WTC11 (cell line): Measurements from ENCODE around the gene KRT79. TPM values are rescaled to one million over a fixed set of nuclear protein-coding genes. Genes with fewer than 3 reads are reported as not detected.
"Not testable (repeated sequence)": the region's sequence is repeated elsewhere in the genome, so short reads cannot be mapped to it uniquely, and the experiment has no call there.

ENCODE experiments used
- ATAC-seq: fragments of 200-7000 bp; cut with Tn5 transposase; 2 replicates; pipeline ENCODE4 v1.10.0; 2021; ENCODE audit warnings: mild to moderate bottlenecking, moderate library complexity
- Bru-seq: library from RNA; stranded (reverse); fragments of 400-500 nt; gene quantifications from one replicate; lab custom pipeline; 2021; lab: Mats Ljungman, UMichigan
- CTCF ChIA-PET: fragments of 300-600 bp; sonication (Branson Sonifier 250); formaldehyde crosslinking; loops from one replicate; lab custom pipeline; 2021; ENCODE audit warnings: antibody characterized with exemption; lab: Charles Lee
- POLR2A ChIA-PET: fragments of 350-600 bp; sonication (Branson Sonifier 250); formaldehyde crosslinking; loops from one replicate; lab custom pipeline; 2021; ENCODE audit warnings: antibody characterized with exemption; lab: Charles Lee
- DNase-seq: peaks from one replicate; pipeline ENCODE4 v3.0.0; 2021; ENCODE audit warnings: low spot score
- H3K27ac Mint-ChIP-seq: 2 replicates; pipeline ENCODE4 v1.8.0; 2021; ENCODE audit warnings: mixed read lengths
- H3K27me3 Mint-ChIP-seq: 2 replicates; pipeline ENCODE4 v1.8.0; 2021; ENCODE audit warnings: low read depth, mild to moderate bottlenecking, moderate library complexity, mixed read lengths
- H3K36me3 Mint-ChIP-seq: 2 replicates; pipeline ENCODE4 v1.8.0; 2021; ENCODE audit warnings: mixed read lengths
- H3K4me1 Mint-ChIP-seq: 2 replicates; pipeline ENCODE4 v1.8.0; 2022; ENCODE audit warnings: mixed read lengths
- H3K4me3 Mint-ChIP-seq: 2 replicates; pipeline ENCODE4 v1.8.0; 2021; ENCODE audit warnings: mild to moderate bottlenecking, moderate library complexity, mixed read lengths
- H3K9me3 Mint-ChIP-seq: 2 replicates; pipeline ENCODE4 v1.8.0; 2021; ENCODE audit warnings: mixed read lengths
- ATF6 ChIP-seq: sonication (generic); formaldehyde crosslinking; IDR thresholded peaks from 2 replicates; pipeline ENCODE4 v1.8.1; 2023; ENCODE audit warnings: mild to moderate bottlenecking, missing genetic modification reagents
- CREM ChIP-seq: sonication (generic); formaldehyde crosslinking; IDR thresholded peaks from 2 replicates; pipeline ENCODE4 v1.8.1; 2022; ENCODE audit warnings: mild to moderate bottlenecking, missing genetic modification reagents, moderate library complexity
- E2F1 ChIP-seq: sonication (generic); formaldehyde crosslinking; IDR thresholded peaks from 2 replicates; pipeline ENCODE4 v1.8.0; 2022; ENCODE audit warnings: mild to moderate bottlenecking, missing genetic modification reagents
- ESRRA ChIP-seq: sonication (generic); formaldehyde crosslinking; IDR thresholded peaks from 2 replicates; pipeline ENCODE4 v1.8.1; 2022; ENCODE audit warnings: mild to moderate bottlenecking, missing genetic modification reagents, borderline replicate concordance
- ETV6 ChIP-seq: sonication (generic); formaldehyde crosslinking; IDR thresholded peaks from 2 replicates; pipeline ENCODE4 v1.8.1; 2022; ENCODE audit warnings: mild to moderate bottlenecking, missing genetic modification reagents
- HMGA2 ChIP-seq: fragments of 250-450 bp; sonication (Bioruptor Pico); IDR thresholded peaks from 2 replicates; pipeline ENCODE4 v1.4.0; 2021; ENCODE audit warnings: mild to moderate bottlenecking, moderate library complexity
- HMGXB4 ChIP-seq: sonication (generic); formaldehyde crosslinking; IDR thresholded peaks from 2 replicates; pipeline ENCODE4 v1.8.1; 2023; ENCODE audit warnings: mild to moderate bottlenecking, moderate library complexity, missing genetic modification reagents
- JAZF1 ChIP-seq: fragments of 250-450 bp; sonication (Bioruptor Pico); IDR thresholded peaks from 2 replicates; pipeline ENCODE4 v1.9.0; 2021; ENCODE audit warnings: moderate library complexity, mild to moderate bottlenecking, inconsistent platforms
- MYBL2 ChIP-seq: sonication (generic); formaldehyde crosslinking; IDR thresholded peaks from 2 replicates; pipeline ENCODE4 v1.8.1; 2023; ENCODE audit warnings: mild to moderate bottlenecking, moderate library complexity, missing genetic modification reagents
- NR1H2 ChIP-seq: sonication (generic); formaldehyde crosslinking; IDR thresholded peaks from 2 replicates; pipeline ENCODE4 v1.9.0; 2021; ENCODE audit warnings: mild to moderate bottlenecking, moderate library complexity, missing genetic modification reagents
- NR2C2 ChIP-seq: sonication (generic); formaldehyde crosslinking; IDR thresholded peaks from 2 replicates; pipeline ENCODE4 v1.8.0; 2022; ENCODE audit warnings: mild to moderate bottlenecking, missing genetic modification reagents
- SP1 ChIP-seq: sonication (generic); formaldehyde crosslinking; conservative IDR thresholded peaks from 2 replicates; pipeline ENCODE4 v1.8.1; 2022; ENCODE audit warnings: missing genetic modification reagents
- TEAD1 ChIP-seq: sonication (generic); formaldehyde crosslinking; IDR thresholded peaks from 2 replicates; pipeline ENCODE4 v1.8.0; 2022; ENCODE audit warnings: mild to moderate bottlenecking, missing genetic modification reagents
- ZNF232 ChIP-seq: sonication (generic); formaldehyde crosslinking; IDR thresholded peaks from 2 replicates; pipeline ENCODE4 v1.8.0; 2022; ENCODE audit warnings: mild to moderate bottlenecking, missing genetic modification reagents
- ZNF396 ChIP-seq: fragments of 250-450 bp; sonication (Bioruptor Pico); IDR thresholded peaks from 2 replicates; pipeline ENCODE4 v1.8.0; 2021; ENCODE audit warnings: mild to moderate bottlenecking, moderate library complexity, borderline replicate concordance
- ZNF425 ChIP-seq: fragments of 250-450 bp; sonication (Bioruptor Pico); conservative IDR thresholded peaks from 2 replicates; pipeline ENCODE4 v1.9.0; 2021; ENCODE audit warnings: mild to moderate bottlenecking
- ZNF512 ChIP-seq: sonication (generic); formaldehyde crosslinking; IDR thresholded peaks from 2 replicates; pipeline ENCODE4 v1.8.1; 2022; ENCODE audit warnings: missing genetic modification reagents, borderline replicate concordance
- long read RNA-seq, 3 experiments: library from RNA in 1 of 3; library from capped mRNA in 1 of 3; library from polyadenylated mRNA in 1 of 3; unstranded in 2 of 3; stranded (forward) in 1 of 3; transcript quantifications; one replicate each; pipeline ENCODE4 v2.0.0, GENCODE V29; 2021
- total RNA-seq: library from RNA; stranded (reverse); gene quantifications from 3 replicates; pipeline ENCODE4 v1.2.3, GENCODE V29; 2021

KRT79 gene
- total RNA-seq (not detected in 3 replicates), Bru-seq, nascent RNA (not detected)
- long read RNA-seq, experiment 1, result 0 reads
- long read RNA-seq, experiment 2, result 0 reads
- long read RNA-seq, experiment 3, result 0 reads

- DNase-seq (no peak), ATAC-seq (no peak)
- ChIA-PET POLR2A (no interaction called here), CTCF (interaction anchor here (1.0 kb wide), 1 partner anchor 31 kb away, joined by 4 read pairs; no protein-coding TSS in a partner anchor)
- Mint-ChIP-seq H3K27me3 (peaks cover 2% of the 10 kb centered on the region; the same call in 1 of the 2 replicates), H3K4me3 (no peak within 1 kb of the TSS), H3K36me3 (no peaks in the 10 kb centered on the region), H3K27ac (peak within 1 kb of the TSS; percentile 9; the same call in 1 of the 2 replicates), H3K4me1 (no peaks in the 10 kb centered on the region), H3K9me3 (no peaks in the 10 kb centered on the region)
- TF ChIP-seq ESRRA (no peak), NR1H2 (CRISPR knock-in tag) (no peak), ZNF232 (CRISPR knock-in tag) (no peak), ZNF512 (CRISPR knock-in tag) (no peak), JAZF1 (CRISPR knock-in tag) (no peak), NR2C2 (CRISPR knock-in tag) (no peak), TEAD1 (CRISPR knock-in tag) (no peak), E2F1 (CRISPR knock-in tag) (no peak), ATF6 (no peak)
These were observed at the start of gene KRT79 for GRCh38 chr12:52833922-52834726. KRT79 (minus strand) TSS chr12:52834311; CDS start chr12:52834260, 51 bp downstream.

- not testable (repeated sequence) for DNase-seq, H3K4me3 Mint-ChIP-seq, H3K36me3 Mint-ChIP-seq, H3K9me3 Mint-ChIP-seq, H3K27ac Mint-ChIP-seq, H3K27me3 Mint-ChIP-seq, ATAC-seq
- peaks cover 12% of the 10 kb centered on the region for H3K4me1 Mint-ChIP-seq
- CTCF ChIA-PET, result interaction anchor here (1.0 to 10.1 kb wide), 35 partner anchors 11 to 760 kb away, joined by 3 to 526 read pairs (median 8); partner anchors contain the start of genes KRT78, KRT8 and SPRYD3
- 0 out of 2 replicates have a peak, but pooled peaks have one; percentile 4 for TF ChIP-seq SP1 (CRISPR knock-in tag)
- POLR2A ChIA-PET, result interaction anchor here (0.6 to 1.8 kb wide), 2 partner anchors 24 to 27 kb away, joined by 4 read pairs; partner anchors contain the start of gene KRT8
These were observed 46.4 kb upstream of the KRT79 start for GRCh38 chr12:52880499-52880898.

GRCh38 chr12:52879394-52880351 lies 45.6 kb upstream of the KRT79 start:
- DNase-seq (peak; percentile 86), ATAC-seq (peak; percentile 80)
- Mint-ChIP-seq H3K4me1 (peaks cover 14% of the 10 kb centered on the region), H3K36me3 (no peaks in the 10 kb centered on the region), H3K9me3 (no peaks in the 10 kb centered on the region), H3K27me3 (peaks cover 12% of the 10 kb centered on the region), H3K27ac (0 out of 2 replicates have a peak overlapping the region, but pooled peaks have one; percentile 60), H3K4me3 (peak overlapping the region; percentile 74)
- ChIA-PET CTCF (interaction anchor here (0.6 to 10.1 kb wide), 118 partner anchors 10 to 759 kb away, joined by 3 to 526 read pairs (median 4); partner anchors contain the start of genes EIF4B, KRT72, KRT78 and KRT8), POLR2A (interaction anchor here (0.5 to 1.8 kb wide), 4 partner anchors 25 to 496 kb away, joined by 3 to 4 read pairs (median 4); partner anchors contain the start of gene KRT8)
- TF ChIP-seq E2F1 (CRISPR knock-in tag) (no peak), HMGXB4 (peak; percentile 89), ZNF425 (no peak), ZNF396 (CRISPR knock-in tag) (no peak), MYBL2 (CRISPR knock-in tag) (no peak), CREM (CRISPR knock-in tag) (0 out of 2 replicates have a peak, but pooled peaks have one; percentile 56), HMGA2 (no peak), ETV6 (CRISPR knock-in tag) (peak; percentile 36)
